ENCODE measurements around the gene DHX38.

DHX38 gene

GRCh38 chr16:72107371-72107770 lies 13.7 kb downstream of the DHX38 start:
- DNase-seq (ENCODE audit: low spot score) (no peak), ATAC-seq (ENCODE audit: low read depth) (no peak)
- H3K27ac ChIP-seq (ENCODE audit: poor library complexity, severe bottlenecking), result no peak overlapping the region
- H3K4me3 ChIP-seq (ENCODE audit: severe bottlenecking), result no peak overlapping the region
- no peaks in the 10 kb centered on the region for H3K27me3 ChIP-seq (ENCODE audit: insufficient read depth, poor library complexity, severe bottlenecking)
- H3K4me1 ChIP-seq (ENCODE audit: insufficient read depth, poor library complexity, severe bottlenecking), result no peaks in the 10 kb centered on the region
- H3K36me3 ChIP-seq (ENCODE audit: low read depth), result peaks cover 98% of the 10 kb centered on the region
- no peaks in the 10 kb centered on the region for H3K9me3 ChIP-seq (ENCODE audit: severe bottlenecking)
- no peak for TF ChIP-seq CTCF (IDR thresholded peaks at IDR 0.05; ENCODE audit: poor library complexity, severe bottlenecking)

GRCh38 chr16:72108353-72109102 lies 14.9 kb downstream of the DHX38 start:
- no peak overlapping the region for H3K4me3 ChIP-seq (ENCODE audit: severe bottlenecking)
- no peaks in the 10 kb centered on the region for H3K4me1 ChIP-seq (ENCODE audit: insufficient read depth, poor library complexity, severe bottlenecking)
- H3K36me3 ChIP-seq (ENCODE audit: low read depth), result peaks cover 89% of the 10 kb centered on the region
- no peaks in the 10 kb centered on the region for H3K9me3 ChIP-seq (ENCODE audit: severe bottlenecking)
- no peak for DNase-seq (ENCODE audit: low spot score)
- H3K27ac ChIP-seq (ENCODE audit: poor library complexity, severe bottlenecking), result no peak overlapping the region
- no peak for ATAC-seq (ENCODE audit: low read depth)
- no peaks in the 10 kb centered on the region for H3K27me3 ChIP-seq (ENCODE audit: insufficient read depth, poor library complexity, severe bottlenecking)
- TF ChIP-seq CTCF (IDR thresholded peaks at IDR 0.05; ENCODE audit: poor library complexity, severe bottlenecking), result no peak

- ATAC-seq (ENCODE audit: low read depth) (no peak), DNase-seq (ENCODE audit: low spot score) (no peak)
- H3K4me3 ChIP-seq (ENCODE audit: severe bottlenecking), result no peak overlapping the region
- H3K27ac ChIP-seq (ENCODE audit: poor library complexity, severe bottlenecking), result no peak overlapping the region
- H3K36me3 ChIP-seq (ENCODE audit: low read depth), result peaks cover 82% of the 10 kb centered on the region
- no peaks in the 10 kb centered on the region for H3K9me3 ChIP-seq (ENCODE audit: severe bottlenecking)
- TF ChIP-seq CTCF (IDR thresholded peaks at IDR 0.05; ENCODE audit: poor library complexity, severe bottlenecking), result no peak
- H3K27me3 ChIP-seq (ENCODE audit: insufficient read depth, poor library complexity, severe bottlenecking), result no peaks in the 10 kb centered on the region
- no peaks in the 10 kb centered on the region for H3K4me1 ChIP-seq (ENCODE audit: insufficient read depth, poor library complexity, severe bottlenecking)
Observed at GRCh38 chr16:72109300-72109699, 15.7 kb downstream of the DHX38 start.

GRCh38 chr16:72109966-72110530 lies 16.4 kb downstream of the DHX38 start:
- Histone ChIP-seq H3K9me3 (ENCODE audit: severe bottlenecking) (no peaks in the 10 kb centered on the region), H3K27ac (ENCODE audit: poor library complexity, severe bottlenecking) (no peak overlapping the region), H3K27me3 (ENCODE audit: insufficient read depth, poor library complexity, severe bottlenecking) (no peaks in the 10 kb centered on the region), H3K36me3 (ENCODE audit: low read depth) (peaks cover 74% of the 10 kb centered on the region), H3K4me1 (ENCODE audit: insufficient read depth, poor library complexity, severe bottlenecking) (no peaks in the 10 kb centered on the region), H3K4me3 (ENCODE audit: severe bottlenecking) (no peak overlapping the region)
- DNase-seq (ENCODE audit: low spot score) (no peak), ATAC-seq (ENCODE audit: low read depth) (no peak)
- TF ChIP-seq CTCF (IDR thresholded peaks at IDR 0.05; ENCODE audit: poor library complexity, severe bottlenecking), result no peak

All from RWPE2 (cell line).